ENCODE data around the gene CENPP. TPM values are rescaled to one million over a fixed set of nuclear protein-coding genes. Genes with fewer than 3 reads are reported as not detected.

The CENPP gene
- total RNA-seq, 4 donors from 2014 or later: 14.1 to 39.5 (median 19.2) TPM

- 44% methylated on average over 1 of the region's 1 CpG for WGBS
Measured at GRCh38 chr9:92424340-92424739, 98.6 kb downstream of the CENPP start, which contains the start of gene OMD. OMD (minus strand) TSS chr9:92424471; CDS start chr9:92417558, 6,913 bp downstream.

GRCh38 chr9:92425474-92425873 is 99.7 kb downstream of the CENPP start:
- no peaks in the 10 kb centered on the region for H3K27me3 ChIP-seq
- H3K4me3 ChIP-seq: no peak overlapping the region
- H3K9me3 ChIP-seq: no peaks in the 10 kb centered on the region
- WGBS: 54% methylated on average over 2 of the region's 2 CpGs
- H3K27ac ChIP-seq: peak overlapping the region; percentile 27
- no peaks in the 10 kb centered on the region for H3K36me3 ChIP-seq
- TF ChIP-seq EP300 (IDR thresholded peaks at IDR 0.05) (no peak), POLR2A (IDR thresholded peaks at IDR 0.05) (no peak), CTCF (IDR thresholded peaks at IDR 0.05) (no peak), POLR2AphosphoS5 (IDR thresholded peaks at IDR 0.05) (no peak)
- DNase-seq (ENCODE audit: low spot score in 2 of 2): no peak
- H3K4me1 ChIP-seq: peaks cover 7% of the 10 kb centered on the region

More at GRCh38 chr9:92424340-92424739, 98.6 kb downstream of the CENPP start, which contains the start of gene OMD:
- Histone ChIP-seq H3K27ac (peak within 1 kb of the TSS; percentile 27), H3K9me3 (no peaks in the 10 kb centered on the region), H3K4me1 (peaks cover 7% of the 10 kb centered on the region), H3K36me3 (no peaks in the 10 kb centered on the region), H3K27me3 (no peaks in the 10 kb centered on the region), H3K4me3 (peak within 1 kb of the TSS; percentile 30)
- TF ChIP-seq EP300 (IDR thresholded peaks at IDR 0.05) (no peak), POLR2AphosphoS5 (IDR thresholded peaks at IDR 0.05) (no peak), POLR2A (IDR thresholded peaks at IDR 0.05) (no peak), CTCF (IDR thresholded peaks at IDR 0.05) (no peak)
- no peak for DNase-seq (ENCODE audit: low spot score in 2 of 2)

- no peak overlapping the region for H3K4me3 ChIP-seq
- peaks cover 7% of the 10 kb centered on the region for H3K4me1 ChIP-seq
- H3K9me3 ChIP-seq: no peaks in the 10 kb centered on the region
- H3K36me3 ChIP-seq: no peaks in the 10 kb centered on the region
- WGBS: 79% methylated on average over 5 of the region's 5 CpGs
- H3K27me3 ChIP-seq: no peaks in the 10 kb centered on the region
- TF ChIP-seq EP300 (IDR thresholded peaks at IDR 0.05): no peak
- no peak for TF ChIP-seq CTCF (IDR thresholded peaks at IDR 0.05)
- TF ChIP-seq POLR2AphosphoS5 (IDR thresholded peaks at IDR 0.05): no peak
- TF ChIP-seq POLR2A (IDR thresholded peaks at IDR 0.05): no peak
- DNase-seq (ENCODE audit: low spot score in 2 of 2): no peak
- H3K27ac ChIP-seq: no peak overlapping the region
Measured at GRCh38 chr9:92426501-92427145, 100.9 kb downstream of the CENPP start.

GRCh38 chr9:92429836-92430235 is 104.1 kb downstream of the CENPP start:
- no peaks in the 10 kb centered on the region for H3K36me3 ChIP-seq

More at GRCh38 chr9:92429836-92430235, 104.1 kb downstream of the CENPP start:
- 91% methylated on average over 2 of the region's 2 CpGs for WGBS
- DNase-seq (ENCODE audit: low spot score in 2 of 2): no peak
- Histone ChIP-seq H3K4me1 (peaks cover 7% of the 10 kb centered on the region), H3K27ac (no peak overlapping the region), H3K9me3 (no peaks in the 10 kb centered on the region), H3K27me3 (no peaks in the 10 kb centered on the region), H3K4me3 (no peak overlapping the region)
- TF ChIP-seq POLR2A (IDR thresholded peaks at IDR 0.05): no peak
- TF ChIP-seq CTCF (IDR thresholded peaks at IDR 0.05): no peak

Data from suprapubic skin (tissue), 4 donors.